Large intestine (tissue), 3 donors: Measurements from ENCODE around the gene ATAD5. TPM values are rescaled to one million over a fixed set of nuclear protein-coding genes. Genes with fewer than 3 reads are reported as not detected.
"Not testable (repeated sequence)": the region's sequence is repeated elsewhere in the genome, so short reads cannot be mapped to it uniquely, and the experiment has no call there.

Source experiments
- DNase-seq, 2 donors: peaks; one replicate each; pipeline versions ENCODE4 v3.0.0 to v3.0.0-alpha.2; 2013
- H3K27ac ChIP-seq: one replicate; pipeline ENCODE4 v1.5.1; 2013; ENCODE audit warnings: low read length
- H3K27me3 ChIP-seq: 2 replicates; pipeline ENCODE4 v1.6.1; 2013; ENCODE audit warnings: low read length; ENCODE audit not compliant: control insufficient read depth, insufficient read depth
- H3K36me3 ChIP-seq: 2 replicates; pipeline ENCODE4 v1.6.1; 2013; ENCODE audit warnings: low read length; ENCODE audit not compliant: control insufficient read depth, insufficient read depth
- H3K4me1 ChIP-seq: one replicate; pipeline ENCODE4 v1.6.1; 2013; ENCODE audit warnings: low read length; ENCODE audit not compliant: control insufficient read depth, insufficient read depth
- H3K4me3 ChIP-seq: one replicate; pipeline ENCODE4 v1.5.1; 2013; ENCODE audit warnings: low read length
- H3K9me3 ChIP-seq: one replicate; pipeline ENCODE4 v1.6.1; 2013; ENCODE audit warnings: mild to moderate bottlenecking, low read depth, low read length, moderate library complexity; ENCODE audit not compliant: control insufficient read depth
- WGBS: methylation state at CpG from one replicate; pipeline ENCODE4 v1.1.5; 2013; ENCODE audit warnings: low lambda C conversion rate; ENCODE audit not compliant: insufficient coverage; 5-methylcytosine and 5-hydroxymethylcytosine counted together
- polyA plus RNA-seq: library from polyadenylated mRNA; unstranded; fragments of 120-200 nt; gene quantifications from one replicate; pipeline ENCODE4 v1.2.1, GENCODE V29; 2013

Gene ATAD5
- polyA plus RNA-seq, 1 donor: 4.7 TPM

- Histone ChIP-seq H3K4me3 (no peak overlapping the region), H3K36me3 (no peaks in the 10 kb centered on the region), H3K27me3 (peaks cover 13% of the 10 kb centered on the region), H3K27ac (no peak overlapping the region), H3K4me1 (no peaks in the 10 kb centered on the region), H3K9me3 (no peaks in the 10 kb centered on the region)
- WGBS: no CpG with 5 or more reads among the region's 3 CpGs
- DNase-seq: no peak
Measured at GRCh38 chr17:30928584-30928983, 96.8 kb downstream of the ATAD5 start.

GRCh38 chr17:30929081-30929633, 97.4 kb downstream of the ATAD5 start:
- H3K4me1 ChIP-seq: no peaks in the 10 kb centered on the region
- no peak overlapping the region for H3K4me3 ChIP-seq
- DNase-seq: peak in 1 of 2 donors; percentile 64
- H3K27ac ChIP-seq: no peak overlapping the region
- peaks cover 7% of the 10 kb centered on the region for H3K27me3 ChIP-seq
- H3K9me3 ChIP-seq: no peaks in the 10 kb centered on the region
- H3K36me3 ChIP-seq: no peaks in the 10 kb centered on the region
- no CpG with 5 or more reads among the region's 8 CpGs for WGBS

GRCh38 chr17:30929861-30930260, 98.1 kb downstream of the ATAD5 start:
- not testable (repeated sequence) for H3K4me1 ChIP-seq, H3K4me3 ChIP-seq, H3K9me3 ChIP-seq, H3K36me3 ChIP-seq, DNase-seq, H3K27me3 ChIP-seq, H3K27ac ChIP-seq
- WGBS: no CpG with 5 or more reads among the region's 3 CpGs

- Histone ChIP-seq H3K4me1 (no peaks in the 10 kb centered on the region), H3K9me3 (no peaks in the 10 kb centered on the region), H3K4me3 (no peak overlapping the region), H3K27me3 (peaks cover 2% of the 10 kb centered on the region), H3K27ac (no peak overlapping the region), H3K36me3 (no peaks in the 10 kb centered on the region)
- no CpG with 5 or more reads among the region's 3 CpGs for whole genome bisulfite sequencing
- DNase-seq: no peak
Measured at GRCh38 chr17:30930495-30930894, 98.7 kb downstream of the ATAD5 start.

- DNase-seq, H3K9me3 ChIP-seq, H3K4me3 ChIP-seq, H3K27me3 ChIP-seq, H3K4me1 ChIP-seq, H3K36me3 ChIP-seq, H3K27ac ChIP-seq: not testable (repeated sequence)
- no CpG with 5 or more reads among the region's 8 CpGs for WGBS
Measured at GRCh38 chr17:30931582-30931981, 99.8 kb downstream of the ATAD5 start.

GRCh38 chr17:30933966-30934365, 102.2 kb downstream of the ATAD5 start:
- Histone ChIP-seq H3K4me3 (no peak overlapping the region), H3K36me3 (no peaks in the 10 kb centered on the region), H3K9me3 (no peaks in the 10 kb centered on the region), H3K27me3 (no peaks in the 10 kb centered on the region), H3K27ac (no peak overlapping the region), H3K4me1 (no peaks in the 10 kb centered on the region)
- no peak for DNase-seq
- no CpG with 5 or more reads among the region's 5 CpGs for WGBS

- Histone ChIP-seq H3K4me3 (no peak overlapping the region), H3K36me3 (no peaks in the 10 kb centered on the region), H3K4me1 (no peaks in the 10 kb centered on the region), H3K27me3 (no peaks in the 10 kb centered on the region), H3K9me3 (no peaks in the 10 kb centered on the region), H3K27ac (no peak overlapping the region)
- no peak for DNase-seq
- 83% methylated on average over 1 of the region's 13 CpGs for WGBS
Measured at GRCh38 chr17:30939051-30939689, 107.4 kb downstream of the ATAD5 start.

- no peaks in the 10 kb centered on the region for H3K4me1 ChIP-seq
- DNase-seq: no peak
- H3K36me3 ChIP-seq: no peaks in the 10 kb centered on the region
- no peaks in the 10 kb centered on the region for H3K27me3 ChIP-seq
- WGBS: 50% methylated on average over 2 of the region's 4 CpGs
- no peak overlapping the region for H3K27ac ChIP-seq
- H3K4me3 ChIP-seq: no peak overlapping the region
- H3K9me3 ChIP-seq: no peaks in the 10 kb centered on the region
Measured at GRCh38 chr17:30942308-30943079, 110.7 kb downstream of the ATAD5 start.

Other genes starting within 250 kb of the ATAD5 start
- 11.0 TPM for gene CRLF3, start 7.3 kb upstream of the ATAD5 start, polyA plus RNA-seq
- gene TEFM, start 74.3 kb downstream of the ATAD5 start, polyA plus RNA-seq: 25.5 TPM
- gene ADAP2, start 90.0 kb downstream of the ATAD5 start, polyA plus RNA-seq: 4.9 TPM
- 12.4 TPM for gene RNF135, start 139.1 kb downstream of the ATAD5 start, polyA plus RNA-seq